Testis (tissue), 3 donors: ENCODE measurements around the gene CDC42. TPM values are rescaled to one million over a fixed set of nuclear protein-coding genes. Genes with fewer than 3 reads are reported as not detected.

Experiments
- DNase-seq: peaks from one replicate; pipeline ENCODE4 v3.0.0-alpha.2; 2019
- H3K27ac ChIP-seq, 2 donors: fragments of 200-600 bp; sonication (generic); one replicate each; pipeline ENCODE4 v1.5.1; 2019
- H3K27me3 ChIP-seq: fragments of 200-600 bp; sonication (generic); one replicate; pipeline ENCODE4 v1.5.1; 2019
- H3K36me3 ChIP-seq: fragments of 200-600 bp; sonication (generic); one replicate; pipeline ENCODE4 v1.5.1; 2017; ENCODE audit warnings: low read depth; ENCODE audit errors: missing control alignments
- H3K4me1 ChIP-seq: fragments of 200-600 bp; sonication (generic); one replicate; pipeline ENCODE4 v1.5.1; 2019
- H3K4me3 ChIP-seq, 2 donors: fragments of 200-600 bp; sonication (generic); one replicate each; pipeline ENCODE4 v1.5.1; 2017 to 2019
- H3K9me3 ChIP-seq: fragments of 200-600 bp; sonication (generic); one replicate; pipeline ENCODE4 v1.5.1; 2017
- CTCF ChIP-seq, 3 experiments: fragments of 450-650 bp in 2 of 3; fragments of 200-600 bp in 1 of 3; sonication (generic) in 1 of 3; IDR thresholded peaks; one replicate each; pipeline ENCODE4 v1.5.1; 2016 to 2019; ENCODE audit warnings: antibody characterized with exemption in 3 of 3, mild to moderate bottlenecking in 2 of 3, moderate library complexity in 1 of 3
- POLR2A ChIP-seq: fragments of 450-650 bp; IDR thresholded peaks from one replicate; pipeline ENCODE4 v1.6.1; 2017; ENCODE audit warnings: antibody characterized with exemption, mild to moderate bottlenecking, moderate library complexity
- WGBS, 2 donors: methylation state at CpG; one replicate each; pipeline ENCODE4 v1.1.5; 2018; 5-methylcytosine and 5-hydroxymethylcytosine counted together
- intact Hi-C: fragments of 100-400 bp; cut with DNase I; formaldehyde crosslinking; loops from one replicate; pipeline ENCODE4 v1.15.1; 2023; ENCODE audit warnings: low total_unique reads
- polyA plus RNA-seq: library from polyadenylated mRNA; stranded (reverse); fragments of 350-450 nt; fragmentation: Illumina TruSeq; extraction: RNeasy Lipid Tissue Mini Kit (QIAGEN cat#74804); gene quantifications from one replicate; pipeline ENCODE4 v1.2.3, GENCODE V29; 2014; ENCODE audit warnings: low read depth, low replicate concordance; ENCODE audit not compliant: insufficient read depth
- total RNA-seq, 2 donors: library from RNA; depleted of rRNA; stranded (reverse); fragments of >200 nt; gene quantifications; one replicate each; pipeline ENCODE4 v1.2.3, GENCODE V29; 2016

Gene CDC42
- total and polyA plus RNA-seq, 3 donors from 2014 or later: 139 to 152 (median 147) TPM

GRCh38 chr1:22037520-22037919, 15.0 kb upstream of the CDC42 start:
- H3K27me3 ChIP-seq: no peaks in the 10 kb centered on the region
- H3K27ac ChIP-seq: no peak overlapping the region
- no peak overlapping the region for H3K4me3 ChIP-seq
- DNase-seq: no peak
- H3K9me3 ChIP-seq: no peaks in the 10 kb centered on the region
- TF ChIP-seq POLR2A: no peak
- TF ChIP-seq CTCF (IDR thresholded peaks at IDR 0.05): no peak
- no peaks in the 10 kb centered on the region for H3K36me3 ChIP-seq
- intact Hi-C loops: no loop called here
- H3K4me1 ChIP-seq: no peaks in the 10 kb centered on the region
- WGBS, 2 donors: 69 to 72% methylated on average over 7 of the region's 7 CpGs

- no peak overlapping the region for H3K27ac ChIP-seq
- 89 to 92% methylated on average over 5 of the region's 5 CpGs for WGBS, 2 donors
- intact Hi-C loops: no loop called here
Observed at GRCh38 chr1:22038036-22038435, 14.5 kb upstream of the CDC42 start.

GRCh38 chr1:22039594-22040285, 12.8 kb upstream of the CDC42 start:
- DNase-seq: peak; percentile 22
- Histone ChIP-seq H3K4me1 (no peaks in the 10 kb centered on the region), H3K27ac (no peak overlapping the region), H3K36me3 (no peaks in the 10 kb centered on the region), H3K27me3 (no peaks in the 10 kb centered on the region), H3K9me3 (no peaks in the 10 kb centered on the region), H3K4me3 (no peak overlapping the region)
- TF ChIP-seq POLR2A (no peak), CTCF (IDR thresholded peaks at IDR 0.05) (no peak)
- WGBS, 2 donors: 68 to 76% methylated on average over 6 of the region's 6 CpGs
- intact Hi-C loops: no loop called here

More at GRCh38 chr1:22038036-22038435, 14.5 kb upstream of the CDC42 start:
- Histone ChIP-seq H3K36me3 (no peaks in the 10 kb centered on the region), H3K9me3 (no peaks in the 10 kb centered on the region), H3K4me3 (no peak overlapping the region), H3K27me3 (no peaks in the 10 kb centered on the region), H3K4me1 (no peaks in the 10 kb centered on the region)
- no peak for DNase-seq
- no peak for TF ChIP-seq POLR2A

GRCh38 chr1:22040286-22040623, 12.3 kb upstream of the CDC42 start:
- no peaks in the 10 kb centered on the region for H3K27me3 ChIP-seq
- no peak overlapping the region for H3K27ac ChIP-seq
- no peak overlapping the region for H3K4me3 ChIP-seq
- H3K36me3 ChIP-seq: no peaks in the 10 kb centered on the region
- no peak for DNase-seq
- intact Hi-C loops: no loop called here
- TF ChIP-seq POLR2A: no peak
- TF ChIP-seq CTCF (IDR thresholded peaks at IDR 0.05): no peak
- WGBS, 2 donors: 96 to 97% methylated on average over 5 of the region's 5 CpGs
- no peaks in the 10 kb centered on the region for H3K4me1 ChIP-seq
- no peaks in the 10 kb centered on the region for H3K9me3 ChIP-seq

- Histone ChIP-seq H3K36me3 (no peaks in the 10 kb centered on the region), H3K27me3 (no peaks in the 10 kb centered on the region), H3K9me3 (no peaks in the 10 kb centered on the region), H3K4me3 (no peak overlapping the region), H3K27ac (no peak overlapping the region), H3K4me1 (no peaks in the 10 kb centered on the region)
- intact Hi-C loops: no loop called here
- WGBS, 2 donors: 90 to 96% methylated on average over 1 of the region's 1 CpG
- DNase-seq: no peak
- TF ChIP-seq CTCF (IDR thresholded peaks at IDR 0.05) (no peak), POLR2A (no peak)
Observed at GRCh38 chr1:22041505-22041904, 11.0 kb upstream of the CDC42 start.
